ENCODE data around the gene SDC4.
A peak's percentile ranks its signal among the peaks of the same experiment; 100 is the strongest.

The SDC4 gene

DNA sequence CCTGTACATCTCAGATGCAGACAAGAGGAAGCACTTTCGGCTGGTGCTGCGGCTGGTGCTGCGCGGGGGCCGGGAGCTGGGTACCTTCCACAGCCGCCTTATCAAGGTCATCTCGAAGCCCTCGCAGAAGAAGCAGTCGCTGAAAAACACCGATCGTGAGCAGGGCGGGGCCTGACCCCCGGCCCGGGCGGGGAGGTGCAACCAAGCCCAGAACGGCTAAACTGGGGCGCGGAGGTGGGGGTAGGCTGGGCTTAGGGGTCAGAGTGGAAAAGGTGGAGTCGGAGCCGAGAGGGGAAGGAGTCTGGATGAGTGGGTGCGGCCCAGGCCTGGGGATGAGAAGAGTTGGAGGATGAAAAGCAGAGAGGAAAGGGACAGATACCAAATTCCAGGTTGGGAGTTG is 36.0 kb downstream of the SDC4 start:
- H3K4me3 ChIP-seq (ENCODE audit: low read depth, low read length): peak overlapping the region; percentile 72
- H3K4me1 ChIP-seq (ENCODE audit: control insufficient read depth, insufficient read depth, low read length): peaks cover 2% of the 10 kb centered on the region
- H3K9ac ChIP-seq (ENCODE audit: low read depth, low read length): no peak overlapping the region
- peaks cover 14% of the 10 kb centered on the region for H3K27me3 ChIP-seq (ENCODE audit: control insufficient read depth, insufficient read depth, low read length)
- H3K36me3 ChIP-seq (ENCODE audit: control insufficient read depth, insufficient read depth, low read length): no peaks in the 10 kb centered on the region
- no peaks in the 10 kb centered on the region for H3K9me3 ChIP-seq (ENCODE audit: control insufficient read depth, insufficient read depth, low read length)

DNA sequence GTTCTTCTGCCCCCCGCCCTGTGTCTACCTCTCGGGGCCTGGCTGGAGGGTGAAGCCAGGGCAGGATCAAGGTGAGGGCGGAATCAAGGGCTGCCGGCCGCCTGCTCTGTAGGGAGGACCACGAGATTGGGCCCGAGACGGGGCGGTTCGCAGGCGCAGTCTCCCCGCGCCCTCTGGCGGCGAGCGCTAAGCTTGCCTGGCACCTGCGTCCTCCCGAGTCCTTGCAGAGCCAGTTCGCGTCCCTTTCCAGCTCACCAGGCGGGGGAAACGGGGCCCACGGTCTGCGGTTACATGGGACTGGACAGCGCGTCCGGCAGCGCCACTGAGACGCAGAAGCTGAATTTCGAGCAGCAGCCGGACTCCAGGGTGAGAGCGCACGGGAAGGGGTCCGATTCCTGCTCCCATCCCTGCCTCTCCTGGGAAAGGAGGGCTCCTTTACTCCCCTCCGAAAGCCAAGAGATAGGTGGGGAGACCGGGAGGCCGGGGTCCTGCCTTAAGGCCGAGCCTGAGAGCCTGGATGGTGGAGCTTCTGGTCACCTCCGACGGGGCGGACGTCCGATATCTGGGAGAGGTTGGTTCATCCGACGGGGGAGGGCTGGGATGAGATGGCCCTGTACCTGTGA is 36.5 kb downstream of the SDC4 start:
- Histone ChIP-seq H3K4me1 (ENCODE audit: control insufficient read depth, insufficient read depth, low read length) (peaks cover 2% of the 10 kb centered on the region), H3K9ac (ENCODE audit: low read depth, low read length) (no peak overlapping the region), H3K36me3 (ENCODE audit: control insufficient read depth, insufficient read depth, low read length) (no peaks in the 10 kb centered on the region), H3K9me3 (ENCODE audit: control insufficient read depth, insufficient read depth, low read length) (no peaks in the 10 kb centered on the region), H3K27me3 (ENCODE audit: control insufficient read depth, insufficient read depth, low read length) (peaks cover 14% of the 10 kb centered on the region), H3K4me3 (ENCODE audit: low read depth, low read length) (peak overlapping the region; percentile 72)

GRCh38 chr20:45309075-45309474 is 39.1 kb downstream of the SDC4 start:
- Histone ChIP-seq H3K9me3 (ENCODE audit: control insufficient read depth, insufficient read depth, low read length) (no peaks in the 10 kb centered on the region), H3K36me3 (ENCODE audit: control insufficient read depth, insufficient read depth, low read length) (no peaks in the 10 kb centered on the region), H3K4me3 (ENCODE audit: low read depth, low read length) (no peak overlapping the region), H3K9ac (ENCODE audit: low read depth, low read length) (no peak overlapping the region), H3K4me1 (ENCODE audit: control insufficient read depth, insufficient read depth, low read length) (peaks cover 2% of the 10 kb centered on the region), H3K27me3 (ENCODE audit: control insufficient read depth, insufficient read depth, low read length) (peaks cover 19% of the 10 kb centered on the region)

- H3K9me3 ChIP-seq (ENCODE audit: control insufficient read depth, insufficient read depth, low read length): no peaks in the 10 kb centered on the region
- peaks cover 19% of the 10 kb centered on the region for H3K27me3 ChIP-seq (ENCODE audit: control insufficient read depth, insufficient read depth, low read length)
- no peak within 1 kb of the TSS for H3K4me3 ChIP-seq (ENCODE audit: low read depth, low read length)
- no peaks in the 10 kb centered on the region for H3K36me3 ChIP-seq (ENCODE audit: control insufficient read depth, insufficient read depth, low read length)
- H3K4me1 ChIP-seq (ENCODE audit: control insufficient read depth, insufficient read depth, low read length): peaks cover 2% of the 10 kb centered on the region
- H3K9ac ChIP-seq (ENCODE audit: low read depth, low read length): peak within 1 kb of the TSS; percentile 5
Observed at GRCh38 chr20:45308117-45308778, 40.0 kb downstream of the SDC4 start, which contains the start of gene MATN4. TSS of gene MATN4 (minus strand) at chr20:45308299. CDS start at chr20:45305582, 2,717 bp downstream.

DNA sequence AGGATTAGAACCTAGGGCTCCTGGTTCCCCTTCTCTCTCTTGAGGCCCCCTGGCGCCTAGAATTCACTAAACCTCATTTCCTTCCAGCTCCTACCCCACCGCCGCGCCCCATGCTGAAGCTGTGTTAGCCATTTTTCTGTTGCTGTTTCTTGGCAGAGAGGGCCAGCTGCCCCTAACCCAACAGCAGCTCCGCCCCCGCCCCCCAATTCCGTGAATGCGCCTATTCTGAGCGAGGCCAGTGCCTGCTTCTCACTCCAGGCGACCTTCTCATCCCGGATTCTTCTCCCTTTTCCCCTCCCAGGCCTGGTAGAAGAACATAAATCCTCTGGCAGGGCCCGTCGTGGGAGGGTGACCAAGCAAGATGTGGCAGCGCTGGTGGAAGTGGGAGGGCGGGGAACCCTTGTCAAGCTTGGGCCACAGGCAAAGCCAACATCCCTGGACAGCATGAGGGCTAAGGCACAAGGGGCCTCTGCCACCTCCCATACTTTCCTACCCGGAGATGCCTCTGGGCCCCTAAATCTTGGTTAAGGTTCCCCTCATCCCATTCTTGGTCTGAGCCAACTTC is 41.1 kb downstream of the SDC4 start:
- Histone ChIP-seq H3K27me3 (ENCODE audit: control insufficient read depth, insufficient read depth, low read length) (peaks cover 19% of the 10 kb centered on the region), H3K9ac (ENCODE audit: low read depth, low read length) (no peak overlapping the region), H3K36me3 (ENCODE audit: control insufficient read depth, insufficient read depth, low read length) (no peaks in the 10 kb centered on the region), H3K4me1 (ENCODE audit: control insufficient read depth, insufficient read depth, low read length) (peaks cover 2% of the 10 kb centered on the region), H3K4me3 (ENCODE audit: low read depth, low read length) (no peak overlapping the region), H3K9me3 (ENCODE audit: control insufficient read depth, insufficient read depth, low read length) (no peaks in the 10 kb centered on the region)

DNA sequence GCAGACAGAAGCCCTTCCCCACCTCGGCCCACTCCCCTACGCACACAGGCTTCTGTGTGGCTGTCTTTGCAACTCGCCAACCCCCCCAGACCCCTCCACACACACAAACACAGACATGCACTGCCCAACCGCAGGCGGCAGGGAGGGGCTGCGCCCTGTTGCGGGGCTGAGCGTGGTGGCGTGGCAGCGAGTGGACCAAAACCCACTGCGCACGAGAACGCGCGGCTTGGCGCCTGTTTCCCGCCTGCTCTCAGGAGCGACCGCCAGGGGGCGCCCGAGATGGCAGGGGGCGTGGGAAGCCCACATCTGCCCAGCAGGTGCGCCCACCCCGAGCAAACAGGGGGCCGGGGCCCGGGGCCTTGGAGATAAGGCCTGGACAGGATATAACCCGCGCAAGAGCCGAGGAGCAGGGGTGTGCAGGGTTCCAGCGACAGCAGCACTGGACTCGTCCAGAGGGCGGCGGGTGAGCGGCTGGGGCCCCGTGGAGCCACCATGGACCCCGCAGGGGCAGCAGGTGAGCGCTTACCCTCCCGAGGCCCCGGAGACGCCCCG is 41.7 kb downstream of the SDC4 start, which contains the start of gene RBPJL:
Gene RBPJL (plus strand): TSS at position 410 of the 552 bp plus-strand sequence. CDS start 83 bp downstream, at position 493.
- no peaks in the 10 kb centered on the region for H3K9me3 ChIP-seq (ENCODE audit: control insufficient read depth, insufficient read depth, low read length)
- H3K4me1 ChIP-seq (ENCODE audit: control insufficient read depth, insufficient read depth, low read length): peaks cover 2% of the 10 kb centered on the region
- H3K9ac ChIP-seq (ENCODE audit: low read depth, low read length): no peak within 1 kb of the TSS
- H3K4me3 ChIP-seq (ENCODE audit: low read depth, low read length): peak within 1 kb of the TSS; percentile 36
- no peaks in the 10 kb centered on the region for H3K36me3 ChIP-seq (ENCODE audit: control insufficient read depth, insufficient read depth, low read length)
- peaks cover 19% of the 10 kb centered on the region for H3K27me3 ChIP-seq (ENCODE audit: control insufficient read depth, insufficient read depth, low read length)

GRCh38 chr20:45305262-45305661 is 43.0 kb downstream of the SDC4 start:
- H3K4me3 ChIP-seq (ENCODE audit: low read depth, low read length): no peak overlapping the region
- no peaks in the 10 kb centered on the region for H3K36me3 ChIP-seq (ENCODE audit: control insufficient read depth, insufficient read depth, low read length)
- no peaks in the 10 kb centered on the region for H3K9me3 ChIP-seq (ENCODE audit: control insufficient read depth, insufficient read depth, low read length)
- peaks cover 11% of the 10 kb centered on the region for H3K27me3 ChIP-seq (ENCODE audit: control insufficient read depth, insufficient read depth, low read length)
- H3K4me1 ChIP-seq (ENCODE audit: control insufficient read depth, insufficient read depth, low read length): peaks cover 4% of the 10 kb centered on the region
- no peak overlapping the region for H3K9ac ChIP-seq (ENCODE audit: low read depth, low read length)

GRCh38 chr20:45304464-45304999 is 43.7 kb downstream of the SDC4 start:
- Histone ChIP-seq H3K9me3 (ENCODE audit: control insufficient read depth, insufficient read depth, low read length) (no peaks in the 10 kb centered on the region), H3K9ac (ENCODE audit: low read depth, low read length) (no peak overlapping the region), H3K27me3 (ENCODE audit: control insufficient read depth, insufficient read depth, low read length) (peaks cover 11% of the 10 kb centered on the region), H3K4me3 (ENCODE audit: low read depth, low read length) (no peak overlapping the region), H3K4me1 (ENCODE audit: control insufficient read depth, insufficient read depth, low read length) (peaks cover 4% of the 10 kb centered on the region), H3K36me3 (ENCODE audit: control insufficient read depth, insufficient read depth, low read length) (no peaks in the 10 kb centered on the region)

GRCh38 chr20:45303586-45304463 is 44.4 kb downstream of the SDC4 start:
- Histone ChIP-seq H3K36me3 (ENCODE audit: control insufficient read depth, insufficient read depth, low read length) (no peaks in the 10 kb centered on the region), H3K4me3 (ENCODE audit: low read depth, low read length) (no peak overlapping the region), H3K9ac (ENCODE audit: low read depth, low read length) (no peak overlapping the region), H3K9me3 (ENCODE audit: control insufficient read depth, insufficient read depth, low read length) (no peaks in the 10 kb centered on the region), H3K27me3 (ENCODE audit: control insufficient read depth, insufficient read depth, low read length) (peaks cover 11% of the 10 kb centered on the region), H3K4me1 (ENCODE audit: control insufficient read depth, insufficient read depth, low read length) (peaks cover 4% of the 10 kb centered on the region)

DNA sequence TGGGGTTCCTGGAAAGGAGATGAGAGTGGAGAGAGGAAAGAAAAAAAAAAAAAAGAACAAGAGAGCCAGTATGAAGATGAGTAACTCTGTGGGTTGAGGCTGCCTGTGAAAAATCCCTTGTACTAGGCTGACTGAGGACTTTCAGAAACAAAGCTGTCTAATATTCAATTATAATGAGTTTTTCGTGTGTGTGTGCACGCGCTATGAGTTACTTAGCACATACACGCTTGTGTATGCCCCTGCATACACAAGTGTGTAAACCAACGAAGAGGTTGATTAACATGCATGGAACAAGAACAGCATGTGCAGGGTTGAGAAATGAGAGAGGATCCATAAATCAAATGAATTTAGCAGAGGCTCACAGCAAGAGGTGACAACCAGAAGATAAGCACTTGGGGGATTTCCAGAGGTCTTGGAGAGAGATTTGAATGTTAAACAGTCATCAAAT is 46.4 kb downstream of the SDC4 start:
- Histone ChIP-seq H3K36me3 (ENCODE audit: control insufficient read depth, insufficient read depth, low read length) (no peaks in the 10 kb centered on the region), H3K4me3 (ENCODE audit: low read depth, low read length) (no peak overlapping the region), H3K4me1 (ENCODE audit: control insufficient read depth, insufficient read depth, low read length) (peaks cover 3% of the 10 kb centered on the region), H3K9ac (ENCODE audit: low read depth, low read length) (no peak overlapping the region), H3K9me3 (ENCODE audit: control insufficient read depth, insufficient read depth, low read length) (no peaks in the 10 kb centered on the region), H3K27me3 (ENCODE audit: control insufficient read depth, insufficient read depth, low read length) (peaks cover 5% of the 10 kb centered on the region)

- Histone ChIP-seq H3K36me3 (ENCODE audit: control insufficient read depth, insufficient read depth, low read length) (no peaks in the 10 kb centered on the region), H3K9me3 (ENCODE audit: control insufficient read depth, insufficient read depth, low read length) (no peaks in the 10 kb centered on the region), H3K4me1 (ENCODE audit: control insufficient read depth, insufficient read depth, low read length) (peaks cover 3% of the 10 kb centered on the region), H3K9ac (ENCODE audit: low read depth, low read length) (no peak overlapping the region), H3K27me3 (ENCODE audit: control insufficient read depth, insufficient read depth, low read length) (peaks cover under 1% of the 10 kb centered on the region), H3K4me3 (ENCODE audit: low read depth, low read length) (peak overlapping the region; percentile 14)
Observed at GRCh38 chr20:45300961-45301360, 47.3 kb downstream of the SDC4 start.
